GM18502 (cell line): ENCODE results near the gene EPHB1.

Experiments used
- ATAC-seq: cut with Tn5 transposase; IDR thresholded peaks from one replicate; pipeline ENCODE4 v1.9.1; 2021; ENCODE audit warnings: mild to moderate bottlenecking; ENCODE audit not compliant: unreplicated experiment, poor library complexity

Gene EPHB1

DNA sequence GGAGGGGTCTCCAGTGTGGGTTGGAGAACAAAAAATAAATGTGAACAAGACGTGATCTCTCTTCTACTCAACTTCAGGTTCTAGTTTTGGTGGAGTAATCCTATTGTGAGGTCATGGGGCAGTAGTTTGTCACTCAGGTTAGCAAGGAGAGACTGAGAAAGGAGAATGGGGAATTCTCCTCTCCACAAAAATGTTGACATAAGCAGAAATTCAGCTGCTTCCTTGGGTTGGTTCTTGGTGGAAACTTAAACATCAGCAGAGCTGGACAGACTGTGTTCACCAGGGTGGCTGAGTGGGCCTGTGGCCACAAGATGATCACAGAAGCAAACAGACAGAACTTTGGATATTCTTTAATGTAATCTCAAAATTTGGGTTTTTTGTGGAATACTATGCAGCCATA lies 78.7 kb downstream of the EPHB1 start:
- no peak for ATAC-seq

DNA sequence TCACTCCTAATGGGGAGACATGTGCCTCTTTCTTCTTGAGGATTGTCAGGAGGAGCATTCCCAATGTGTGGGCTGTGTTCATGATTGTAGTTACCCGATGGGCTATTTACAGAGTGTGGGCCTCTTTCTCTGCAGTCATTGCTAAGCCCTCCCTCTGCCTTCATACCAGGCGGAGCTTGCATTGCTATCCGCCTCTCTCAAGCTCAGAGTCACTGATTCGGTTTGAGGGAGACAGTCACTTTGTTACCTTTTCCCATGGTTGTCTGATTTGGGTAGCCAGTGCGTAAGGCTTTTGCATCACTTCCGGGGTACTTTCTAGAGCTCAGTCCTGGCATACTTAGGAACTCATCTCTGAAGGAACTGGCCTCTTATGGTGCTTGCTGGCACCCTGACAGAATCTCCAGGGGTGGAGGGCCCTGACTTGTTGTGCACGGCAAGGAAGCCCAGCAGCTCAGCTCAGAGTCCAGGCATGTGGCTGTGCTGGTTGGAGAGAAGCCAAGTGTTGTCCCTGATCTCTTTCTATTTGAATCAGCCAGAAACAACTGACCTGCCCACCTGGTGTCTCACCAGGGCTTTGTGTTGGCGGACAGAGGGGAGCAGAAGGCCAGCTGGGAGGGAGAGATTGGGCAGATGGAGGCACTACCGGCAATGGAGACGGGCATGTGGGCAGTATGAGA lies 79.8 kb downstream of the EPHB1 start:
- no peak for ATAC-seq

DNA sequence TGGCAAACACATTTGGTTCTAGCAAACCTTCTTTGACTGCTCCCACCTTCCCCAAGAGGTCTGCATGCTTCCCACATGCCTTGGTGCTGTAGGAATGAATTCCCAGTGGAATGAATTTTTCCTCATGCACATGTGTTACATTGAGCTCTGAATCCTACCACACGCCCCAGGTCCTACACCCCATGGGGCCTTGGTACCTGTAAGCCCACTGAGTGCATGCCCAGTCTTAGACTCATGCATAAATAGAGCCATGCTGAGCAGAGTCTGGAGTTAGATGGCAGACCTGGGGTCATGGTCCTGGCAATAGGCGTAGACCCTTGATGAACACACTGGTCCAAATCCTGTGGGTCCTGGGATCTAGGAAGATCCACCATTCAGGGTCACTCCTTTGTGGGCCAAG lies 81.8 kb downstream of the EPHB1 start:
- ATAC-seq, result no peak

DNA sequence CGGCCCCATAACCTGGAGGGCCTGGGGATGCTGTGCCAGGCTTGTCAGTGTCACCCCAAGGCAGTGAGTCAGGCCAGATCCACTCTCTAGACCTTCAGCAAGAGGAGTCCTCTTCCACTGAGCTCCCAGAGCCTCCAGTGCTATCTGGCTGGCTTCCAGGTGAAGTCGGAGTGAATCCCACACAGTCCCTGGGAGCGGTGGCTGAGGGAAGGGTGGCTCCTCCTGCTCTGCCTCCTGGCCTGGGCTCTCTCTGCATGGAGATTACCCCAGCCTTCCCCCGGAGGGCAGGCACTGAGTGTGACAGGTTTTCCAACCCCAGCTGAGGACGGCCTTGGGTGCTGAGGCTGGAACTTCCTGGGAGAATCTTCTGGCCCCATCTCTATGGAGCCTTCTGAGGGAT lies 82.7 kb downstream of the EPHB1 start:
- ATAC-seq, result no peak

DNA sequence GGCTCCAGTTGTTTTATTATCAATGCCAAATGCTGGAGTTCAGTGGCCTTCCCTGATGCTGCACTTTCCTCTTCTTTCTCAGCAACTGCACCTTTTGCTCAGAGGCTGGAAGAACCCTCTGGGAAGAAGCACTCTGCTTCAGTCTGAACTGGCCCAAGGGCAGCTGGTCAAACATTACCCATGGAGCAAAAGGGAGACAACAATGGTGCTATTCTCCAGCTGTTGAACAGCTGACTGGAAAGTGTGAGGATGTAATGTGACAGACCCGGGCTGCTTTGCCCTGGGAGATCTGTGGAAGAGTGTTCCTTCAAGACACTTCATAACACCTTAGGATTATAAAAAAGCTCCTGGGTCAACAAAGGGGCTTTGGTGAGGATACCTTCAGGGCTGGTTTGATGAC lies 84.9 kb downstream of the EPHB1 start:
- ATAC-seq, result no peak

DNA sequence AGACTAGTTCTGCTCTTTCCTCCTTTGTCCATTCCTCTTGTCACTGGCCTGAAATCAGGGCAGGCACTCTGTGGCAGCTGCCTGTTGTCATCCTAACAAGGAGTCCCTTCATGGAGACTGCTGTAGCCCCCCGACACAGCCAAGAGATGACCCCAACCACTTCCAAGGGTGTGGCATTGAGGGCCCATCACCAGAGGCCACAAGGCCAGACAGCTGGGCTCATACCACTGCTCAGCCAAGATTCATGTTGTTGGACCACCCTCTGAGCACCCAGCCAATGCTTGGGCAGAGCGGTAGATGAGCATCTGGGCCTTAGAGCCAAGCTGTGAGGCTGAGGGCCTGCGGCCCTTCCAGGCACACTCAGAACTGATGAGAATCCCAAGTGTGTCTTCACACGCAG lies 85.4 kb downstream of the EPHB1 start:
- ATAC-seq, result no peak

DNA sequence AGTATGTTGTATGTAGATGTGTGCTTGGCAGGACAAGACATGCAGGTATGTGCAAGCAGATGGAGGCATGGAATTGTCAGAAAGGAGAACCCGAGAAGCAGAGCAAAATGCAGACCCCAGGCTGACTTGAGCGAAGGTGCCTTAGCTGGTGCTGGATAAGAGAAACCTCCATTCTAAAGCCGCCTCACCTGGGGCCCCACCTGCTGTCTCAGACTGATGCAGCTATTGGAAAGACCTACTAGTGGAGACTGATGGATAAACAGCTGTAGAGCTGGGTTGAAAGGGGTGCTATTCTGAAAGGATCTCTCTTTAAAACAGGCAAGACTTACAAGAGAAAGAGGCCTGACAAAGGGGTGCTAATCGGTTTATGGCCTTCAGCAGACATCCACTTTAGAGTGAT lies 86.2 kb downstream of the EPHB1 start:
- ATAC-seq, result no peak

DNA sequence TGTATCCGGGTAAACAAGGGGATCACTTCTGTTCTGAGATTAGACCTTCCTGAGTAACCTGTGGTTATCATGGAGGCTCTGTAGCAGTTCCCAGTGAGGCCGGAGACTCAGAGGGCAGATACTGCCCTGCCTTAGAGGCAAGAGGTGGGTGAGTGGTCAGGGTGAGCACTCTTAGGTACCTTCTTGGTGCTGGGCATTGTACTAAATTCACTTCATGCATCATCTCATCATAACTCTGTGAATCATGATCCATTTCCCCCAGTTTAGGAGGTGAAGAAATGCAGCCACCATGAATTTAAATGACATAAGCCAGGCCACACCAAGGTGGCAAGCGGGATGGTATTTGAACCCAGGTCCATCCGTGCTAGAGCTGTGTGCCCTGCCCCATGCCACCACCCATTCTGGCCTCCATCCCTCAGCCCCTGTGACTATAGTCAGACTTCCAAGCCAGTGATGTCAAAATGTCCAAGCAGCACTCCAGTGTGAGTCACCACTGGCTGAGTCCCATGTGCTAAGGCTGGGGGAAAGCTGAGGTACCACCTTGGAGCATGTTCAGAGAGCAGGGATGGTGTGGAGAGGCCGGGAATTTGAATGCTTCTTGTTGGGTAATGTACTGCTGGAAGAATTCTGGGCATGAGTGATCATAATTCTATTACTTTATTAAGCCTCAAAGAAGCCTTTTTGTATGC lies 88.8 kb downstream of the EPHB1 start:
- ATAC-seq, result no peak

DNA sequence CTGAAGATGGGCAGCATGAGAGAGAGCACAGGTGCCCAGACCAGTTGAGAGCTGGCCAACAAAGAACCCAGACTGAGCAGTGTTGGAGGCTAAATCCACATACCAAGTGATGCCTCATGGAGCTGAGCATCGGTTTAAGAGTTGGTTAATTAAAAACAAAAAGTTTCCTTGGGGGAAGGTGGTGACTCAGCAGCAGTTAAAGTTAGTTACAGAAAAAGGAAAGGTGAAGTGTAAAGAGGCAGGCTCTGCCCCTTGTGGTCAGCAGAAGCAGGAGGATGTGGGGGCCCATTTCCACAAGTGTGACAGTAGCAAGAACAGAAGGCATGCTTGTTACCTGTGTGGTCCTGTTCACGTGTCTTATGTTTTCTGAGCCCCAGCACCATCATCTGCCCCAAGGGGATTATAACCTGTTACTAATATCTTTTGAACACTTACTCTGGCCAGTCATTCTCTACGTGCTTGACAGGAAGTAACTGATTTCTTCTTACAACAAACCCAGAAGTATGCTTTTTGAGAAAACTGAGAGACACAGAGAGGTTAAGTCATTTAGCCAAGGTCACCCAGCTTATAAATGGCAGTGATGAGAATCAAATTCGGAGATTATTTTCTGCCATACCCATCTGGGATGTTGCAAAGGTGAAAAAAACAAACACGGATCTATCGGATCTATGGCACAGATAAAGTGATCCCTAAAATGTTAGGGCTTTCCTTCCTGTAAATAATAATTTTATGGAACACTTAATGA lies 91.0 kb downstream of the EPHB1 start:
- peak; percentile 90 for ATAC-seq

DNA sequence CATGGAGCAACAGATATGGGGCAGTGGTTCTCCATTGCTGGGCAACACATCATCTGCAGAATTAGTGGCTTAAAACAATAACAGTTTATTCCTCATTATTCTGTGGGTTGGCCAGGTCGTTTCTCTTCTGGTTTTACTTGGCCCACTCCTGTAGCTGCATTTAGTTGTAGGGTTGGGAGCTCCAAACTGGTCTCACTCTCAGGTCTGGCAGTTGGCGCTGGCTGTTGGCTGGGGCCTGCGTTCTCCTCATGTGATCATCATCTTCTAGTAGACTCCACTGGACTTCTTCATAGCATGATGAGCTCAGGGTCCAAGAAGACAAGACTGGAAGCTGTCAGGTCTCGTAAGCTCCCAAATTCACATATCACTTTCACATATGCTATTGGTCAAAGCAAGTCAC lies 91.9 kb downstream of the EPHB1 start:
- no peak for ATAC-seq

DNA sequence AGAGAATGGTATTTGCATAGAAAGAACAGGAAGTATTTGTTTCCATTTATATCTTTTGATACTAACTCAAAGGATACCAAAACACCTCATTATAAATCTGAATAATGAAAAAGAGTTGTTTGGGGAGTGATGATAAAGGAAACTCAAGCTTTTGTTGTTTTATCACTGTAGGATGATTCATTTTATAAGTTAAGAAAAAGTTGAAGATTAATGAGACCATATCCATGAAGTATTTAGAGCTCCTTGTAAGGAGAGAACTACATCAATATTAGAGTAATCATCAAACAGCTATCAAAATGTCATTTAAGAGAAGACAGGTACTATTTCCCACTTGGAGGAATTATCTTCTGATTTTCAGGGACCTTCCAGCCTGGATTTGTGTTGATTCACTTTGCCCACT lies 92.5 kb downstream of the EPHB1 start:
- ATAC-seq, result no peak

DNA sequence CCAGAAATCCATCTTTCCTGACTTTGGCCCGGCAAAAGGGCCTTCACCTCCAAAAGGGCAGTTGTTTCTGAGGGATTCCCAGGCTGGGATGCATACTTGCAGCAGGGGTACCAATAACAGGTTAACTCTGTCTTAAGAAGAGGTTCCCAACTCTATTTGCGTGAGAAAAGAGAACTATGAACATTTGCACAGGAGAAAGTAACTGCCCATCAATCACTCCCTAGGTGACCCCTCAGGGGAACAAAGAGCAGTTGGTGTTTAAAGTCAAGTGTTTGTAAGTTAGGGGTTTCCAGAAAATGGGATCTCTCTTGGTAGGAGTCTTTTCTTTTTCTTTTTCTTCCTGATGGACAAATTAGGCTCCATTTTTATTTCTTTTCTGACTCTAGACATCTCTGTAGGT lies 97.3 kb downstream of the EPHB1 start:
- no peak for ATAC-seq

DNA sequence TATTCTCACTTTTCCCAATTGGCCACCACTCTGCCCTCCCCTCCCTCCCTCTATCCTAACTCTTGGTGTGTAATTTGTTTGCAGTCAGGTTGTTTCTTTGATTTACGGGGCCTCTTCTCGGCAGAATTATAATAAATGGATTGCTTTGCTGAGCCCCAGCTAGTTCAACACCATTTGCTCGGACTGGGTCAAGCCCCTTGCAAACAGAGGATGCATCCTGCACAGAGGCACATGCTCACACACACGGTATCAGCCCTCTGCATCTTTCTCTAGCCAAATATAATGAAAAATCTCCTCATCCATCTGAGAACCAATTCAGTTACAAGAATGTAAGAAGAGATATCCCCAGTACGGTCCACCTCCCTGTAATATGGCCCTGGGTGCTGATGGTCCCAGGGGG lies 97.7 kb downstream of the EPHB1 start:
- ATAC-seq, result no peak

DNA sequence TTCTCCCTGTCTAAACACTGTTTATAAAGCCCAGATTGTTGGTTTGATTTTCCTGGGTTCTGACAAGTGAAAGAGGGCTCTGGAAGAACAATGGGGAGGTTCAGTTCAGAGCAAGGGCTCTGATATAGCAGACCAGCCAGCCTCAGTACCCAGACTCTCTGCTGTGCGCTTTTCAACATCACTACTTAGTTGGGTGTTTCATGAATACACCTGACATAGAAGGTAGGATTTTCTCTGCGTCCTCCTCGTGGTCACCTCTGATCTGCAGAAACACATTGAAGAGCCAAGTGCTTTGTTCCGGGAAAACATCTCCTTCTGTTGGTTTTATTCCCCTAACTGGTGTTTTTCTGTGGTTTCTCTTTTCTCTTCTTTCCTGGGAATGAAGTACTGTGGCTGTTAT lies 99.5 kb downstream of the EPHB1 start:
- ATAC-seq, result no peak

DNA sequence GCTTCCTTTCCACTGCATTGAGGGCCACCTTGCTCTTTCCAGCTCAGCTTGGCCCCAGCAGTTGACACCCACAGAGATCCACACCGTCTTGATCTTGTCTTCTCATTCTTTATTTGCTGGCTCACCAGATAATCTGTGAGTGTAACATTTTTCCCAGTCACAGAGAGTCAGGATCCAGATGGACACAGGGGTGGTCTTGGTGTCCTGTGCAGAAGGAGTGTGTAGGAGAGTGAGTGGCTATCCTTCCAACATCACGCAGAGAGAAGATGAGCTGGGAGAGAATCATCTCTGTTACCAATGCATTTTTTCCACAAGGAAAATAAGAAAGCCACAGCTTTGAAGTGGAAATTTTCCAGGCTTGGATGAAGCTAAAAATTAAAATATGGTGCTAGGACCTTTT lies 100.1 kb downstream of the EPHB1 start:
- ATAC-seq, result no peak

DNA sequence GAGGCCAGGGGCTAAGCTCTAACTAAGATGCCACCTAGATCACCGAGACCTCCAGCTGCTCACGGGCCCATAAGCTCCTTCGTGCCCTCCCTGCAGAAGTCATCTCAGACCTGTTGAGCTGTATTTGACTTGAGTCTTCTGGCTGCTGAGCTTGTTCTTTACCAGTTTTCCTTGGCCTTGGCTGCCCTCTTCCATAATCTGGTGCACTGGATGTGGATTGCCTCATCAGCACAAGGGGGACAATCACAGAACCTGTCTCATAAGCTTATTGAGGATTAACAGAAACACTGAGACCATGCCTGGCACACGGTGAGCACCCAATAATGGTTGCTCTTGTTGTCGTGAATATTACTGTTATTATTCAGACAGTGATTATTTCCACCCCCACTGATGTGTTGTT lies 101.1 kb downstream of the EPHB1 start:
- no peak for ATAC-seq

DNA sequence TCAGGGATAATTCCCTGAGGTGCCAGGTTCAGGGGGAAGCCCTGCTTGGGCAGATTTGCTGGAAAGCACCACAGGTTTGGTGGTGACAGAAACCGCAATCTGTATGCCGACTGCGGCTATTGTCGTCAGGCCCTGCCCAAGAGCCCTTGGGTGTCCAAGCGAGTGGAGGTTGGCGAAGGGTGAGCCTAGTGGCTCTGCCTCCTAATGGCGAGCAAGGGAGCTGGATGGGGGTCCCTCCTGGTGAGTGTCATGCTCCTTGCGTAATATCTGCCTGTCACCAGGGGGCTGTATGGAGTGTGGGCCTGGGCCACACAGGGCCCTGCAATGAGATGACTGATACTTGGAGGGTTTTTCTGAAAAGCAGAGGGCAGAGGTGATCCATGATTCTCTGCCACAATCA lies 101.6 kb downstream of the EPHB1 start:
- ATAC-seq, result no peak

DNA sequence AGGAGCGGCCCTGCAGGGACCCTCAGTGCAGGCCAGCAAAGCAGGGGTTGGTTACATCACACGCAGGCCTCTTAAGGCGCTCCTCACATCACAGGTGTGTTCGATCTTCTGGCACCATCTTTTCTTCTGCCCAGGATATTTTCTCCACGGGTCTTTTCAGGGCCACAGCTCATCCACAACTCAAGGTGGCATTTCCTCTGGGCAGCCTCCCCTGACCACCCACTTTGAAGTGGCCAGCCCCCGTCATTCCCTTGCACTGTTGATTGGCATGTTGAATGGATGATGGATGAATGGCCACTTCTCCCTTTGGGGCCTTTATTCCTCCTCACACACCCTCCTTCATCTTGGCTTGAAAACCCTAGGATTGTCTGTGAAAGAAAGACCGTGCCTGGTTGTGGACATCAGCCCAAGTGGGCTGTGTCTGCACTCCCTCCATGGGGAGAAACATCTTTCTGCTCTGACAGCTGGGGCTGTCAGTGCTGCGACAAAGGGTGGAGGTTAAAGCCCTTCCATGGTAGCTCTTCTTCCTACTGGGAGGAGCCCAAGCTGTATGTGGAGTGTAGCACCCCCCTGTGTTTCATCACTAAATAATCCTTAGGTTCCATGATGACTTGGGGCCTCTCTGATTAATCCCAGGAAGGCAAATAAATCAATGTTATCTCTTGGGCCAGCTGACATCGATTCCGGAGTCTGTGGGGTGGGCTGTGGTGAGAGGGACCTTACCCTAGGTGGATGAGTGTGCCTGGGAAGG lies 102.5 kb downstream of the EPHB1 start:
- ATAC-seq, result no peak

DNA sequence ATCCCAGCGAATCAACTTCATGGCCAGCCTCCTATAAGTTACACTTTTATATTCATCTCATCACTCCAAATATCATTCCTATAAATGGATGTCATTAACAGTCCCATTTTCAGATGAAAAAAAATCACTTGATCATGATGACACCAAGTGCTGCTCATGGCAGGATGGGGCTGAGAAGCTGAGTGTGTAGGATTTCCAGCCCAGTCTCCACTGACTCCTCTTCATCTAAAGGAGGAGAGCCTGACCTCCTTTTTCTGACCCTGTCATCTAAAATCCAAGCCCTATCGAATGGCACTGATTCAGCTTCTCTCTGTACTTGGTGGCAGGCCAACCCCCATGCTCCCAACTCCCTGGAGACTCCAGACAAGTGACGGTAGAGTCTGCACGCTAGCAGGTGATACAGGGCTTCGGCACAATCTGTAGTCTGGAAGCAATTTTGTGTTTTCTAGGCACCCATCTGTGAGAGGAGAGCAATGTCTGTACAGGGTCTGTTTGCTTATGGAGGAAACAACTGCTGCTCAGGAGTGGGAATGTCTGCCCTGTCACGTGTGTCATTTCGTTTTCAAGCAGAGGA lies 103.2 kb downstream of the EPHB1 start:
- no peak for ATAC-seq

DNA sequence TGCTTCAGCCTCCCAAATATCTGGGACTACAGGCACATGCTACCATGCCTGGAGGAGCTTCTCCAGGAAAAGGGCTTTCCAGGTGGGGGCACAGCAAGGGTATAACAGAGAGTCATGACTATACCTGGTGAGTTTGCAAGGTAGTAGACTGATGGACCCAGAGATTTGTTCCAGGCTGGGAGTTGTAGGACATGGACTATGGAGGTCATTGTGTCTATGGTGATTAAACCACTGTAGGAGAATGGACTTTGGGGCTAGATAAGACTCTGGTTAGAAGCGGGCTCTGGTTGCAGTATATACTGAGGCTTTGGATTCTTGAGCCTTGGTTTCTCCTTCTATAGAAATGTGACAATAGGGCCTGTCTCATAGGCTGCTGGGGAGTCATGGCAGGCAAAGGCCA lies 104.7 kb downstream of the EPHB1 start:
- ATAC-seq, result no peak

DNA sequence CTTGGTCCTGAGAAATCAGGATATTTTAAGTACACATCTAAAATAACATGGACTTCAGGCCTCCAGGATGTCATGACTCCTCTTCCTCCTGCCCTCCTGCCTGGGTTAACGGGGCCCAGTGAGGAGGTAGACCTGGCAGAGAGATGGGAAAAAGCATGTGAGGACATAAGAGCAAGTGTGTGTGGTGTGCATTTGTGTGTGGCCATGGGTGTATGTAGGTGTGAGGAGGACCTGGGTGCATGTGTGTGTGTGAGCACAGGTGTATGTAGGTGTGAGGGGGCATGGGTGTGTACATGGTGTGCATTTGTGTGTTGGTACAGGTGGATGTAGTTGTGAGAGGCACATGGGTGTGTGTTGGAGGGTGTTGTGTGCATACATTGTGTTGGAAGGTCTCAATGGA lies 105.4 kb downstream of the EPHB1 start:
- ATAC-seq, result no peak
